COLO829 (cell line): ENCODE measurements around the gene FOXD1.
"Not testable (repeated sequence)": the region's sequence is repeated elsewhere in the genome, so short reads cannot be mapped to it uniquely, and the experiment has no call there.

ENCODE experiments used
- DNase-seq: peaks from one replicate; pipeline ENCODE4 v3.0.0; 2012; ENCODE audit warnings: low spot score

Gene FOXD1

DNA sequence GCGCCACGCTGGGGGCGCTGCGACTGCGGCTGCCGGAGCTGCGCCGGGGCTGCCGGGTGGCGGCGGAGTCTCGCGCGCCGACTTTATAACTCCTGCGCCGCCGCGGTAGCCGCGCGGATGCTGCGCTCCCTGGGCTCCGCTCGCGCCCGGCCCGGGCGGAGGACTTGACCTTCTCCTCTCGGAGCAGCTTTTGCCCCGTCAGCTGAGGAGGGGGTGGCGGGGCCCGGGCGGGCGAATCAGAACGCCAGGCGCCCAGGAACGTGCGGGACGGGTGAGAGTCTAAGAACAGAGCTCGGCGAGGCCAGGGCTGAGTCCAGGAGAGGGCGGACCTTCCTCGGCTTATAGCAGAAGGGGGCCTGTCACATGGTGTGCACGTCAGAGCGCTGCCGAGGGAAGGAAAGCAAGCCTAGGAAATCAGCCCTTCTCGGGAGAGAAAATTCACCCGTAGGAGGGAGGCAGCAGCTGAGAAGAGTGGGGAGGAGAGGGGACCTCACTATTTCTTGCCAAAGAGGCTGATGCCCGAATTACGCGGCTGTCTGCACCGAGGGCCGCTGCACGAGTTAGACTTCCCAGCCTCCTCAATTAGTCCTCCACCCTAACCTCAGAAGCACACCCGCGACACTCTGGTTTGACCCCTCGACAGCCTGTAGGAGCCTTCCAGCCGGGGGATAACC, at the start of gene FOXD1:
FOXD1 (minus strand) TSS at position 315 of the 674 bp plus-strand sequence. CDS start 415 bp downstream, outside the sequence.
- peak; percentile 16 for DNase-seq

DNA sequence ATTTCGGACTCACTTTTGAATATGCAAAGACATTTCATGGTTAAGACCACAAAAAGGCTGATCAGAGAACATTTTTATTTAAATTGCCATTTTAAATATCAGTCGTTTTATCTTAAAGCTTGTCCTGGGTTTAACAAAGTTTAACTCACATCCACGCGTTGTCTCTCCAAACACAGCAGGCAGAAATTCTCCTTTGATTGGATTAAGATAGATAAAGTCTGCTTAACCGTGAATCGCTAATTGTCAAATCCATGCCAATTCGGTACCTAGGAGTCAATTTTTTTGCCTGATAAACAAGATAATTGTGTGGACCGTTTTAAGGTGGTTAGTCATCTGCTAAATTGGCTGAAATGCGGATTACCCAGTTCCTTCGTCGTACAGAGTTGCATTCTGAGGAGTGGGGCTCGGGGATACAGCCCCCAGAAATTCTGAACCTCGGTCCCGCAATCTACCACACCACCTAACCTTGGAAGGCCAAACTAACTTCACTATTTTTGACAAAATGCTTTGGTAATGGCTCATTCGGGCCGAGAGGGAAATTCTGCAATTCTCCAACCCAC, 49.0 kb upstream of the FOXD1 start:
- DNase-seq: no peak

DNA sequence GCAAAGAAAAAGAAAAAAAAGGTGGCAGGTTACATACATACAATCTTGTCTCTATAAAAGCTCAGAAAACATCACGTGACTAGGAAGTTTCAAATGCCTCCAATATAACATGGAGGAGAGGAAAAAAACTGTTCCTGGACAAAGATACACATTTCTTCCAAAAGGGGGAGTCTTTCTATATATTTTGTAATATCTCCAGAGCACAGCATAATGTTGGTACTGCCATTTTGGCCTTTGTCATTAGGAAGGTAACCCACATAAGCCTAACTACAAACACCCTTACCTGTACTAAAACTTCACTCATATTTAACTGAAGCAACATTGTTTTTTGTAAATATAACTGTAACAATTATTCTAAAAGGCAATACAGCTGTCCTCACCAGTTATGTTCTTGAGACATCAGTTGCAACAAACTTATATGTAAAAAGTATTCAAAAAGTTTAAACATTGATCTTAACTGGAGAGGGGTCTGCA, 48.4 kb upstream of the FOXD1 start:
- DNase-seq: peak; percentile 78

DNA sequence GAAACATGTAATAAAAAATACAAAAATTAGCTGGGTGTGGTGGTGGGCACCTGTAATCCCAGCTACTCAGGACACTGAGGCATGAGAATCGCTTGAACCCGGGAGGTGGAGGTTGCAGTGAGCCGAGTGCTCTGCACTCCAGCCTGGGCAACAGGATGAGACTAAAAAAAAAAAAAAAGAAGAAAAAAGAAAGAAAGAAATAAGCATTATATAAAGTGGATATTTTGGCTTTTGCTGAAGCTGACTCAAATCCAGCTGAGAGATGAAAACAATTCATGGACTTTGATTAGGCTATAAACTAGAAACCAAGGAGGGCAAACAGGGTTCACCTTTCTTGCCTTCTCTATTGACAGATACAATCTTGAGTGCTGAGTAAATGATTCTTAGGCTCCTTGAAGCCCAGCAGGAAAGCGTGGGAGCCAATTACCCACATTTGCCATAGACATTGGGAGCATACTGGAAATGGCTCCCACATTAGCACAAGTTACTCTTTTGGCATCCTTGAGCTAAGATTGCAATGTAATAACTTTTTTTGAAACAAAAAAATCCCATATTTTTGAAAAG, 47.3 kb upstream of the FOXD1 start:
- no peak for DNase-seq

DNA sequence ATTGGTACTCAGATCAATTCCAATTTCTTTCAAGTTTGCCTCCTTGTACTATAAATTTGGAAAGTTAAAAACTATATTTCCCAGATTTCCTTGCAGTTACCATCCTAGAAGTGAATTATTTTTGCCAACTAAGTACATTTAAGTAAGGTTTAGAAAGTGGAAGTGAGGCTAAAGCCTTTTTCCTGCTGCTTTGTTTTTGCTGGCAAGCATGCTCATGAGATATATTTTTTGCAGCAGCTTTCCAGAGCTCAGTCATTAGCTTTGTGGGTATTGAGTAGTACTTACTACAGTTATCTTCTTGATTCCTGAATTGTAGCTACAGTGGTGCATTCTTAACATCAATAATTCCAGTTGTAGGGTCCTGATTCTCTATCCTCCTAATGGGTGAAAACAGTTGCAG, 46.1 kb upstream of the FOXD1 start:
- DNase-seq: no peak

DNA sequence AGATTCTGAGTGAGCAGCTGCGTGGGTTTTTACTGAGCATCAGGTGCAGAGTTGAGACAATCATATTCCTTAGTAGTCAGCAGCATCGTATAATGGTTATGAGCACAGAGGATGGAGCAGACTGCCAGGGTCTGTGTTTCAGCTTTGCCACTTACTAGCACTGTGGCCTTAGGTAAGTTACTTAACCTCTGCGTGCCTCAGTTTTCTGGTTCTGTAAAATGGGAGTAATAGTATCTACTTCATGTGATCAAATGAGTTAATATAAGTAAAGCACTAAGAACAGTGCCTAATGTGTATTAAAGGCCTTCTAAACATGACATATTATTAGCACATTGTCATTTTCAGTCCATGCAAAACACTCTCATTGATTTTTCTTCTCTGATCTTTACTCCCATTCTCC, 44.8 kb upstream of the FOXD1 start:
- no peak for DNase-seq

DNA sequence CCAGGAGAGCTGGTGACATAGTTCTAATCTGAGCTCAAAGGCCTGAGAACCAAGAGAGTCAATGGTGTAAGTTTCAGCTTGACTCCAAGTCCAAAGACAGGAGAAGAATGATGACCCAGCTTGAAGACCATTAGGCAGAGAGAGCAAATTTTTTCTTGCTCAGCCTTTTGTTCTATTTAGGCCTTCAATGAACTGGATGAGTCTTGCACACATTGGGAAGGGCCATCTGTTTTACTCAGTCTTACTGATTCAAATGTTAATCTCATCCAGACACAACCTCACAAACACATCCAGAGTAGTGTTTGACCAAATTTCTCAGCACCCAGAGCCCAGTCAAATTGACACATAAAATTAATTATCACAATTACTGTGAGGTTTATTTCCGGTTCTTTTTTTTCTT, 42.6 kb upstream of the FOXD1 start:
- no peak for DNase-seq

DNA sequence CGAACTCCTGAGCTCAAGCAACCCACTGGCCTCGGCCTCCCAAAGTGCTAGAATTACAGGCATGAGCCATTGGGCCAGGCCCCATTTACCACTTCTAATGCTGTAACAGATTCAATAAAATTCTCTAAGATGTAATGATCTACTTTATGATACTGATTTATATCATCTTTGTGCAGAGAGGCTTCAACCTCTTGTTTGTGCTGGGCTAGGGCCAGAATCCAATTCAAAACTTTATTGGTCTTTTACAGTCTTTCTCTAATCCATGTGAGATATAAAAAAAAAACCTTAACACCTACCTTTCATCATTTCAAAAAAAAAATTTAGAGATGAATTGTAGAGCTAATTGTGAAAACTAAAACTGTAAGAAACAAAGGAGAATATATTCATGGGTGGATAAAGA, 41.5 kb upstream of the FOXD1 start:
- DNase-seq: no peak

DNA sequence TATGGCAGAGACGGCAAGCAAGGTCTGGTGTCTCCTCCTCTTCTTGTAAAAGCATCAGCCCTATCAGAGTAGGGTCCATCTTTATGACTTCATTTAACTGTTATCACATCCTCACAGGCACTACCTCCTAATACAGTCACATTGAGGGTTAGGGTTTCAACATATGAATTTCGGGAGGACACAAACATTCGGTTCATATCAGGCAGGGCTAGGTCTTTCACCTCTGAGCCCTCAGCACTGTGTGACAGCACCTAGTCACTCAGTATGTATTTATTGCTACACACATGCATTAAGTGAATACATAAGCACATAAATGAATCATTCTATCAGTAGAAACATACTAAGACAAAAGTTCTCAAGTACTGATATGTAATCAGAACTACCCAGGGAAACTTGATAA, 40.2 kb upstream of the FOXD1 start:
- DNase-seq: no peak

DNA sequence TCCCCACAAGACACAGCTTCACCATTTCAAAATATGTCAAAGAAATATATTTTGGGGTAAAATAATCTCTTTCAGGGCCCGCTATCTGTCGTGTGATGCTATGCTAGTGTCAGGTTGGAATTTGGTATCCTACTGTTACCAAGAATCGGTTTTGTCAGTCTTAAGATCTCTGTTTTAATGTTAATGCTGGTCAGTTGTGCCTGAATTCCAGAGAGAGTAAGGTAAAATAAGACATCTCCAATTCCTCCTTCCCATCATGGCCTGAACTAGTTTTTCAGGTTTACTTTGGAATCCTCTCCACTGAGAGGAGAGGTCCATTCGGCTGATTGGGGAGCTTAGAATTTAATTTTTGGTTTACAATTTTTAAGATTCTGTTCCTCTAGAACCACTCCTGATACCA, 39.2 kb upstream of the FOXD1 start:
- DNase-seq: no peak

DNA sequence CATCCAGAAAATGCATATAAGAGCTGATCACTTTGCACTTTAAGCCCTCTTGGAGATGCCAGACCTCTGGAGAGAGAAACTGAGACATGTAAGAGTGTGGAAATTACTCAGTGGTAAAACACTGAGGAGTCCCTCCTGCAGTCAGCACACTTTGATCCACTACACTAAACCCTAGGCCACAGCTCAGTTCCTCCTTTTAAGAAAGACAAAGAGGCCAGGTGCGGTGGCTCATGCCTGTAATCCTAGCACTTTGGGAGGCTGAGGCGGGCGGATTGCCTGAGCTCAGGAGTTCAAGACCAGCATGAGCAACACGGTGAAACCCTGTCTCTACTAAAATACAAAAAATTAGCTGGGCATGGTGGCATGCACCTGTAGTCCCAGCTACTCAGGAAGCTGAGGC, 38.7 kb upstream of the FOXD1 start:
- DNase-seq: not testable (repeated sequence)

DNA sequence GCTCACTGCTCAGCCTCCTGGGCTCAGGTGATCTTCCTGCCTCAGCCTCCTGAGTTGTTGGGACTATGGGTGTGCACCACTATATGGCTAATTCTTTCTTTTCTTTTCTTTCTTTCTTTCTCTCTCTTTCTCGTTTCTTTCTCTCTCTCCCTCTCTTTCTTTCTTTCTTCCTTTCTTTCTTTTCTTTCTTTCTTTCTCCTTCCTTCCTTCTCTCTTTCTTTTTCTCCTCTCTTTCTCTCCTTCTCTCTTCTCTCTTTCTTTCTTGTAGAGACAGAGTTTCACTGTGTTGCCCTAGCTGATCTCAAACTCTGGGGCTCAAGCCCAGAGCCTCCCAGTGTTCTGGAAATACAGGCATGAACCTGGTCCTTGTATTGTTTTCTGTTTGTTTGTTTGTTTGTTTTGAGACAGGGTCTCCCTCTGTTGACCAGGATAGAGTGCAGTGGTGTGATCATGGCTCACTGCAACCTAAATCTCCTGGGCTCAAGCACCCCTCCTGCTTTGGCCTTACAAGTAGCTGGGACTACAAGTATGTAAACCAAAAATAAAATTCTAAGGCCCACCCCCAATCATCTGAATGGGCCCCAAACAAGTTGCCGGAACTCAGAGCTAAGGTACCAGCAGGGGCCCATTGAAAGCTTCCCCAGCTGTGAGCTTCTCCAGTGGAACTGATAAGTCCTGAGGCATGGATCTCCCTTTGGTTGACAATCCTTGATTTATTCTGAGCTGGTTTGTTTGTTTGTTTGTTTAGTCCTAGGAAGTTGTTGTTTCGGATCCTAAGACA, 37.7 kb upstream of the FOXD1 start:
- DNase-seq: no peak

DNA sequence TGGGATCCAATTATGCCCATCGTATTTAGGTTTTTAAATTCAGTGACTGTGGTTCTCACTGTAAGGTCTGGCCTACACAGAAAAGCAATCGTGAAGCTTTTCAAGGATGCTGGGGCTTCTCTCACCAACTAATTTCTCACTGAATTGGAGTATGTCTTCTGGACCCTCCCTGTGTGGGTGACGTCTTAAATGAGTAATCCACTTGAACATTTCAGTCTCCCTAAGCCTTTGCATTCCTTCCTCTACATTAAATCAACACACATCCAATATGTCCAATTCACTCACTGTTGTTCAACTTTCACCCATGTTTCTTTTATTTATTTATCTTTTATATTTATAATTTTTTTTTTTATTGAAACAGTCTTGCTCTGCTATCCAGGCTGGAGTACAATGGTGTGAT, 37.1 kb upstream of the FOXD1 start:
- DNase-seq: no peak

DNA sequence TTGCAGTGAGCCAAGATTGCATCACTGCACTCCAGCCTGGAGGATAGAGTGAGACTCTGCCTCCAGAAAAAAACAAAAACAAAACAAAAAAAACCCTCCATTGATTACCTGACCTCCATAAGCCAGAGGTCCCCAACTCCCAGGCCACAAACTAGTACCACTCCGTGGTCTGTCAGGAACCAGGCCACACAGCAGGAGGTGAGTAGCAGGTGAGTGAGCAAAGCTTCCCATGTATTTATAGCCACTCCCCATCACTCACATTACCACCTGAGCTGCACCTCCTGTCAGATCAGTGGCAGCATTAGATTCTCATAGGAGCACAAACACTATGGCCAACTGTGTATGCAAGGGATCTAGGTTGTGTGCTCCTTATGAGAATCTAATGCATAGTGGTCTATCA, 35.9 kb upstream of the FOXD1 start:
- DNase-seq: no peak

DNA sequence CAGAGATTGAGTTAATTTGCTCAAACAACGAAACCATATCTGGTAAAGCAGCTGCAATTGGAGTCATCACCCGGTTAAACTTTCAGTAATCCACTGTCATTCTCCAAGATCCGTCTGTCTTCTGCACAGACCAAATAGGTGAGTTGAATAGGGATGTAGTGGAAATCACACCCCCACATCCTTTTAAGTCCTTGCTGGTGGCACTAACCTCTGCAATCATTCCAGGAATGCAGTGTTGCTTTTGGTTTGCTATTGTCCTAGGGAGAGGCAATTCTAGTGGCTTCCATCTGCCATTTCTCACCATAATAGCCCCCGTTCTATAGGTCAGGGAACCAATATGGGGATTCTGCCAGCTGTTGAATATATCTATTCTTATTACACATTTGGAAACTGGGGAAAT, 35.1 kb upstream of the FOXD1 start:
- no peak for DNase-seq

DNA sequence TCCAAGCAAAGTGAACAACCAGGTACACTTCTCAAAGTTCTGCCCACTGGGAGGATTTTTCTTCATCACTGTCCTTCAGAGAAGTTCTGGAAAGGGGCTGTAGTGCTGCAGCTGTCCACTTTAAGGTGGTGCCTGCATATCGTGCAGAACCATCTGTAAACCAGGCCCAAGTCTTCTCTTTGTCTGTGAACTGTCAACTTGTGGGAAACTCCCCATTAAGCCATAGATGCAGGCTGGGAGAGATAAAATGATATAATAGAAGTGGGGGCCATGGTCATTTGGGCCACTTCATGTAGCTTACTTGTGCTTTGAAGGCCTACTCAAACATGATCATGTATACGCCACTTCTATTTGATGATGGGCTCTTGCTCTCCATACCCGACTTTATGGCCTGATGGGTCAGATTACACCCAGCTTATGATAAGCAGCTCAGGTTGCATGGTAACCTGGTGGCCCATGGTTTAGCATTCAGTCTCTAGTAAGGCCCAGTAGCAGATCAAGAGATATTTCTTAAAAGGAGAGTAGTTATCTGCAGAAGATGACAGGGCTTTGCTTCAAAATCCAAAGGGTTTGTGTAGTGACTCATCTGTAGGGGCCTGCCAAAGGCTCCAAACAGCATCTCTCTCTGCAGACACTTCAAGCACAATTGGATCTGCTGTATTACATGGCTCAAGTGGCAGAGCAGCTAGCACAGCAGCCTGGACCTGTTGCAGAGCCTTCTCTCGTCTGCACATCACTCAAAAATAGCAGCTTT, 34.0 kb upstream of the FOXD1 start:
- DNase-seq: no peak

DNA sequence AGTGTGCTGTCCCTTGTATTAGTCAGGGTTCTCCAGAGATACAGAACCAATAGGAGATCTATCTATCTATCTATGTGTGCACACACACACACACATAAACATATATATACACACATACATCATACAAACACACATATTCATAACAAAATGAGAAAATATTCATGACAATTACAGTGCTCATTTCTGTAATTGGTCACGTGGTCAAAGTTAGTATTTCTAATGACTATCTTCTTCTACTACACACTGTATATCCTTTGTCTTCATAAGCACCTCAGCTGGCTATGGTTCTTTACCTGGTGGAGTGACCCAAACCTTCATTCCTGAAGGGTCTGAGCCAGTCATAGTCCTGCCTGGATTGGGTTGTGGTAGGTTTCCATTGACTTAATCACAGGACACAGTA, 31.9 kb upstream of the FOXD1 start:
- DNase-seq: no peak

DNA sequence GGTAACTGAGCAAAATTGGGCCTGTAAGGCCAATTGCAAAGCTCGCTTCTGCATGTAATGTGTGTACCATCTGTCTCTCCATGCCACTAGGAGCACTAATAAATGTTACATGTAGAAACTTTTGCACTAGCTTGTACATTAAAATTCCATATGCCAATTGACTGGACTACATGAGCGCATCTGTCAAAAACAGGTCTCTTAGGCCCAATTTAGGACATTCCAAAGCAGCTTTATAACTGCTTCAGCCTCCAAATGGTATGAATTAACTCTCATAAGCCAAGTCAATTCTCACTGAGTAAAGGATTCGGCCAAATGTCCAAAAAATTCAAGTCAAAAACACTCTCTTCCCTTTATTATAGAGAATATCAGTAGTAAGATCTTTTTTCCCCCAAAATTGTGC, 23.5 kb upstream of the FOXD1 start:
- no peak for DNase-seq

DNA sequence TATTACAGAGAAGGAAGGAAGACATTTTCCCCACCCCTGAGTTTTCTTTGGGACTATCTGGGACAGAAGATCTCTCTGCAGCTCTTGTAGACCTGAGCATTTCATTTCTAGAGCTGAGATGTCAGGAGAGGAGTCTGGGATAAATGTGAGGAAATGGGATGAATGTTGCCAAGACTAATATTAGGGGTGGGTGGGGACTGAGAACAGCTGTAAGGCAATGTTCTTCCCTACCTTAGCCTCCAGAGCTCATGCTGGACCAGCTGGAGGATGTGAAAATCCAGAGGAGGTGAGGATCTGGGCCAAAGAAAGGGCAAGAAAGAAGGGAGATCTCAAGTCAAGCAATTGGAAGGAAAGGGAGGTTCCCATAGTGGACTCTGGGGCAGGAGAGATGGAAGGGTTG, 23.1 kb upstream of the FOXD1 start:
- DNase-seq: no peak

DNA sequence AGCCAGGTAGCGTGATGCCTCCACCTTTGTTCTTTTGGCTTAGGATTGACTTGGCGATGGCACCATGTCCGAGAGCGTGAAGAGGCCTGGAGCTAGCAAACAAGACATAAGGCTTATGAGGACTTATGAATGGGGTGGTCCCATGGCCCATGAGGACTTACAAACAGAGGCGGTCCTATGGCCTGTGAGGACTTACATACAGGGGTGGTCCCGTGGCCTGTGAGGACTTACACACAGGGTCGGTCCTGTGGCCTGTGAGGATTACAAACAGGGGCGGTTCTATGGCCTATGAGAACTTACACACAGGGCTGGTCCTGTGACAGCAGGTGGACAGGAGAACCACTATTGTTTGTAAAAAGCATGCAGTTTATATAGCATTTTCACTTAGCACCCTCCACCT, 21.3 kb upstream of the FOXD1 start:
- DNase-seq: no peak

DNA sequence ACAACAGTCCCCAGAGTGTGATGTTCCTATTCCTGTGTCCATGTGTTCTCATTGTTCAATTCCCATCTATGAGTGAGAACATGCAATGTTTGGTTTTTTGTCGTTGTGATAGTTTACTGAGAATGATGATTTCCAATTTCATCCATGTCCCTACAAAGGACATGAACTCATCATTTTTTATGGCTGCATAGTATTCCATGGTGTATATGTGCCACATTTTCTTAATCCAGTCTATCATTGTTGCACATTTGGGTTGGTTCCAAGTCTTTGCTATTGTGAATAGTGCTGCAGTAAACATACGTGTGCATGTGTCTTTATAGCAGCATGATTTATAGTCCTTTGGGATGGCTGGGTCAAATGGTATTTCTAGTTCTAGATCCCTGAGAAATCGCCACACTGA, 20.1 kb upstream of the FOXD1 start:
- DNase-seq: not testable (repeated sequence)

DNA sequence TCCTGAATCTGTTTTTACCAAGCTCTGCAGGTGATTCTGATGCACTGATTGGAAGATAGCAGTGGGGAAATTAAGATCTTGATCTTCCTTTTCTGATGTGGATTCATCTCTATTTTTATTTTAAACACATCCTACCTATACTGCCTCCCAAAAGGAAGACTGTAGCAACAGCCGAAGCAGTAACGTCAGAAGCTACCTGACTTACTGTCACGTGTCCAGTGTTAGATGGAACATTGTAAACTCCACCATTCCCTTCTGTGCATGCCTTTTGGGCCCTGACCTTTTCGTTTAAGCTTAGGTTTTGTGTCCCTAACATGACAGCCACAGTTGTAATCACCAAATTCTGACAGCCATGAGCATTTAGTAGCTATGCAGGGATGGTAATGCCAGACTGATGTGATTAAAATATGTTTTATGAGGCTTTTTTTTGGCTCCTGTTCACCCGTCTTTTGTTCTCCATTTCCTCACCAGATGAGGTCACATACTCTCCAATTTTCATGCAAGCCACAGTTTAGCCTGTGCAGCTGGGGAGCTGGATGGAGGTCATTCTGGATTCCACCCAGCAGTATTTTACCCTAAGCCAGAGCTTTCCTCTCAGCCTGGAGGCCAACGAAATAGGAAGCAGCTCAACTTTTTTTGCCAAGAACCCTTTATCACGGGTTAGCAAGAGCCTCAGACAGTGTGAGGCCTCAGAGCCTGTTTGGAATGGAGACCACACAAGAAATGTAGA, 15.6 kb upstream of the FOXD1 start:
- DNase-seq: no peak
